ENCODE data around the gene SIN3A.

GRCh38 chr15:75428152-75428551, 23.3 kb downstream of the SIN3A start:
- TF ChIP-seq CTCF (conservative IDR thresholded peaks at IDR 0.05; ENCODE audit: low read length) (no peak), EZH2phosphoT487 (IDR thresholded peaks at IDR 0.05; ENCODE audit: borderline replicate concordance) (no peak)

All from Loucy (cell line).